ENCODE measurements around the gene DNAH17. TPM values are rescaled to one million over a fixed set of nuclear protein-coding genes. Genes with fewer than 3 reads are reported as not detected.

The DNAH17 gene
- total RNA-seq, 1 experiment from 2014 or later: 0.18 TPM

GRCh38 chr17:78462148-78462547, 115.0 kb downstream of the DNAH17 start:
- CTCF ChIA-PET: no interaction called here
- no peaks in the 10 kb centered on the region; the same call in 1 of the 2 replicates for H3K27me3 ChIP-seq (ENCODE audit: control insufficient read depth, insufficient read depth, low read length)

GRCh38 chr17:78461799-78462053, 115.5 kb downstream of the DNAH17 start:
- Histone ChIP-seq H3K4me3 (ENCODE audit: low read depth in 2 of 2, low read length in 2 of 2) (no peak overlapping the region), H3K9me3 (ENCODE audit: control insufficient read depth, insufficient read depth, low read depth, low read length) (no peaks in the 10 kb centered on the region), H3K36me3 (ENCODE audit: control insufficient read depth, insufficient read depth, low read length) (no peaks in the 10 kb centered on the region), H3K27ac (ENCODE audit: low read length) (no peak overlapping the region), H3K4me1 (ENCODE audit: control insufficient read depth, insufficient read depth, low read length) (no peaks in the 10 kb centered on the region), H3K27me3 (ENCODE audit: control insufficient read depth, insufficient read depth, low read length) (no peaks in the 10 kb centered on the region; the same call in 1 of the 2 replicates)
- ATAC-seq (no peak), DNase-seq (ENCODE audit: low read depth, low spot score) (no peak)
- ChIA-PET CTCF (no interaction called here), POLR2A (no interaction called here)
- no peak for TF ChIP-seq TCF7L2 (IDR thresholded peaks at IDR 0.05; ENCODE audit: low read depth, low read length)
- no peak for TF ChIP-seq REST (IDR thresholded peaks at IDR 0.05; ENCODE audit: insufficient read depth in 1 of 2, low read depth in 2 of 2, low read length in 1 of 2)
- no peak for TF ChIP-seq SIN3A (IDR thresholded peaks at IDR 0.05; ENCODE audit: borderline replicate concordance, insufficient read depth, low read depth, low read length)
- TF ChIP-seq POLR2AphosphoS5 (IDR thresholded peaks at IDR 0.05; ENCODE audit: low read depth, low read length): no peak
- TF ChIP-seq CTCF (IDR thresholded peaks at IDR 0.05): no peak
- in situ Hi-C loops (cut with HindIII; ENCODE audit: low pct_unique_long_range_greater_than_20kb, low sequenced_read_pairs) (no loop called here), intact Hi-C loops (cut with micrococcal nuclease; ENCODE audit: unreplicated experiment) (no loop called here)
- BruUV-seq (replicated peaks): no TSS peak

More at GRCh38 chr17:78462148-78462547, 115.0 kb downstream of the DNAH17 start:
- no peak overlapping the region for H3K27ac ChIP-seq (ENCODE audit: low read length)
- no peaks in the 10 kb centered on the region for H3K9me3 ChIP-seq (ENCODE audit: control insufficient read depth, insufficient read depth, low read depth, low read length)
- TF ChIP-seq TCF7L2 (IDR thresholded peaks at IDR 0.05; ENCODE audit: low read depth, low read length) (no peak), CTCF (IDR thresholded peaks at IDR 0.05) (no peak), POLR2AphosphoS5 (IDR thresholded peaks at IDR 0.05; ENCODE audit: low read depth, low read length) (no peak), SIN3A (IDR thresholded peaks at IDR 0.05; ENCODE audit: borderline replicate concordance, insufficient read depth, low read depth, low read length) (no peak), REST (IDR thresholded peaks at IDR 0.05; ENCODE audit: insufficient read depth in 1 of 2, low read depth in 2 of 2, low read length in 1 of 2) (no peak)
- DNase-seq (ENCODE audit: low read depth, low spot score): no peak
- intact Hi-C loops (cut with micrococcal nuclease; ENCODE audit: unreplicated experiment) (no loop called here), in situ Hi-C loops (cut with HindIII; ENCODE audit: low pct_unique_long_range_greater_than_20kb, low sequenced_read_pairs) (no loop called here)
- POLR2A ChIA-PET: no interaction called here
- ATAC-seq: no peak
- no peaks in the 10 kb centered on the region for H3K36me3 ChIP-seq (ENCODE audit: control insufficient read depth, insufficient read depth, low read length)
- no TSS peak for BruUV-seq (replicated peaks)
- no peaks in the 10 kb centered on the region for H3K4me1 ChIP-seq (ENCODE audit: control insufficient read depth, insufficient read depth, low read length)
- H3K4me3 ChIP-seq (ENCODE audit: low read depth in 2 of 2, low read length in 2 of 2): no peak overlapping the region
